Measurements from ENCODE around the gene SLCO3A1.

SLCO3A1 gene

DNA sequence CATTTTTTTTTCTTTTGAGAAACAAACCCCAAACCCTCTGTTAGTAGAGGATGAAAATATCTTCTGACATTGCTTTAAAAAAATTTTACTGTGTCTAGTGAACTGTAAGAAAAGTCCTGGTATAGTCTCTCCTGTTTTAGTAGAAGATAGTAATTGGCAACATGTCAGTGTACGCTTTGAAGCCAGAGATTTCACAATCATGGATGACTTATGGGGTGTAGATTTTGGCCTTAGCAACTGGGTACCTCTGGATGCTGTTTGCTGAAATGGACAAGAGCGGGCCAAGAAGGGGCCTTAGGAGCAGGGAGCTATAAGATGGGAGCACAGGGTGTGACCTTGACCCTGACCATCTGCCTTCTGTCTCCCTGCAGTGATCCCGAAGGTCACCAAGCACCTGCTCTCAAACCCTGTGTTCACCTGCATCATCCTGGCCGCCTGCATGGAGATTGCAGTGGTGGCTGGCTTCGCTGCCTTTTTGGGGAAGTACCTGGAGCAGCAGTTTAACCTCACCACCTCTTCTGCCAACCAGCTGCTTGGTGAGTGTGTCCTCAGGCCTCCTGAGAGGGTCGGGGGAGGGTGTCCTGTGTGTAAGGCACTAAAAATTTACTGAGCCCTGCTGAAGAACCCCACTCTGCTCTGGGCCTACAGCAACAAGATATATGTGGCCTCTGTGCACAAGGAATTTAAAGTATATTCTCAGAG is 266.7 kb downstream of the SLCO3A1 start:
- Histone ChIP-seq H3K14ac (ENCODE audit: low read length) (no peak overlapping the region), H4K8ac (ENCODE audit: low read depth, low read length) (no peak overlapping the region), H3K4ac (ENCODE audit: low read depth, low read length) (no peak overlapping the region), H2BK120ac (ENCODE audit: insufficient read depth, low read length, poor library complexity) (no peak overlapping the region), H3K4me1 (ENCODE audit: control insufficient read depth in 1 of 2, insufficient read depth in 2 of 2, low read length in 2 of 2) (peaks cover 5 to 13% of the 10 kb centered on the region in 2 experiments), H3K36me3 (ENCODE audit: control insufficient read depth in 1 of 2, insufficient read depth in 2 of 2, low read length in 2 of 2) (peaks cover 0 to 2% of the 10 kb centered on the region in 2 experiments), H3K9me3 (ENCODE audit: insufficient read depth, low read depth, low read length) (peaks cover 7% of the 10 kb centered on the region), H3K79me2 (ENCODE audit: control insufficient read depth, insufficient read depth, low read length, poor library complexity) (no peaks in the 10 kb centered on the region), H2BK12ac (ENCODE audit: low read length) (no peak overlapping the region), H2BK5ac (ENCODE audit: low read depth, low read length, poor library complexity) (no peak overlapping the region), H3K27ac (ENCODE audit: low read depth, low read length) (no peak overlapping the region), H3K4me3 (ENCODE audit: low read depth, low read length) (no peak overlapping the region), H2AFZ (ENCODE audit: insufficient read depth, low read length, poor library complexity) (no peak overlapping the region), H3K27me3 (ENCODE audit: insufficient read depth, low read length) (no peaks in the 10 kb centered on the region), H3K79me1 (ENCODE audit: low read length) (no peaks in the 10 kb centered on the region), H2AK5ac (ENCODE audit: low read length) (no peak overlapping the region), H4K12ac (ENCODE audit: low read depth, low read length) (no peak overlapping the region), H4K91ac (ENCODE audit: low read depth, low read length) (no peak overlapping the region), H3K18ac (ENCODE audit: low read length) (no peak overlapping the region), H3K9ac (ENCODE audit: low read length) (no peak overlapping the region), H3K23ac (ENCODE audit: low read length) (no peak overlapping the region), H3K4me2 (ENCODE audit: low read length) (no peak overlapping the region)
- no CpG with 5 or more reads among the region's 6 CpGs for WGBS (ENCODE audit: extremely low coverage, insufficient coverage, insufficient read length)
- no peak for DNase-seq

DNA sequence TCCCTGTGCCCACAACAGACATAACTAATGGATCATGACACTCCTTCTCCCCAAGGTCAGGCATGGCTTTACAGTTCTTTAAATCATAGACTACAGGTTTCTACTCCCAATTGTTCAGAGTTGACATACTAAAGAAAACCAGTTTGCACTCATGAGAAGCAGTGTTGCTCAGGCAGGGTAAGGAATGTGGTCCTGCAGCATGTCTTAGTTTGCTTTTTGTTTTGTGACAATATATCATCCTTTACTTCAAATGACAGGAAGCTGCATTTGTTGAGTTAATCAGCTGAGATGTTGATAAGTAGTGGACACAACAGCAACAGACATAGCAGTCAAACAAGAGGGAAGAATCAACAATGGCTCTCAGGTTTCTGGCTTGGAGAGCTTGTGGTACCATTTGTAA is 267.5 kb downstream of the SLCO3A1 start:
- H2AK5ac ChIP-seq (ENCODE audit: low read length), result no peak overlapping the region
- H3K9ac ChIP-seq (ENCODE audit: low read length), result no peak overlapping the region
- no peak overlapping the region for H4K8ac ChIP-seq (ENCODE audit: low read depth, low read length)
- H3K4me2 ChIP-seq (ENCODE audit: low read length), result no peak overlapping the region
- peaks cover 7% of the 10 kb centered on the region for H3K9me3 ChIP-seq (ENCODE audit: insufficient read depth, low read depth, low read length)
- no peak overlapping the region for H3K4me3 ChIP-seq (ENCODE audit: low read depth, low read length)
- H2BK120ac ChIP-seq (ENCODE audit: insufficient read depth, low read length, poor library complexity), result no peak overlapping the region
- H2BK12ac ChIP-seq (ENCODE audit: low read length), result no peak overlapping the region
- H2BK5ac ChIP-seq (ENCODE audit: low read depth, low read length, poor library complexity), result no peak overlapping the region
- no peak overlapping the region for H3K27ac ChIP-seq (ENCODE audit: low read depth, low read length)
- H4K12ac ChIP-seq (ENCODE audit: low read depth, low read length), result no peak overlapping the region
- H3K14ac ChIP-seq (ENCODE audit: low read length), result no peak overlapping the region
- H2AFZ ChIP-seq (ENCODE audit: insufficient read depth, low read length, poor library complexity), result no peak overlapping the region
- peaks cover 0 to 2% of the 10 kb centered on the region in 2 experiments for H3K36me3 ChIP-seq (ENCODE audit: control insufficient read depth in 1 of 2, insufficient read depth in 2 of 2, low read length in 2 of 2)
- H3K79me2 ChIP-seq (ENCODE audit: control insufficient read depth, insufficient read depth, low read length, poor library complexity), result no peaks in the 10 kb centered on the region
- peak in 1 of 2 donors; percentile 22 for DNase-seq
- no peak overlapping the region for H3K23ac ChIP-seq (ENCODE audit: low read length)
- no peaks in the 10 kb centered on the region for H3K79me1 ChIP-seq (ENCODE audit: low read length)
- peaks cover 5 to 13% of the 10 kb centered on the region in 2 experiments for H3K4me1 ChIP-seq (ENCODE audit: control insufficient read depth in 1 of 2, insufficient read depth in 2 of 2, low read length in 2 of 2)
- no peak overlapping the region for H3K18ac ChIP-seq (ENCODE audit: low read length)
- H3K27me3 ChIP-seq (ENCODE audit: insufficient read depth, low read length), result no peaks in the 10 kb centered on the region
- no peak overlapping the region for H4K91ac ChIP-seq (ENCODE audit: low read depth, low read length)
- H3K4ac ChIP-seq (ENCODE audit: low read depth, low read length), result no peak overlapping the region

DNA sequence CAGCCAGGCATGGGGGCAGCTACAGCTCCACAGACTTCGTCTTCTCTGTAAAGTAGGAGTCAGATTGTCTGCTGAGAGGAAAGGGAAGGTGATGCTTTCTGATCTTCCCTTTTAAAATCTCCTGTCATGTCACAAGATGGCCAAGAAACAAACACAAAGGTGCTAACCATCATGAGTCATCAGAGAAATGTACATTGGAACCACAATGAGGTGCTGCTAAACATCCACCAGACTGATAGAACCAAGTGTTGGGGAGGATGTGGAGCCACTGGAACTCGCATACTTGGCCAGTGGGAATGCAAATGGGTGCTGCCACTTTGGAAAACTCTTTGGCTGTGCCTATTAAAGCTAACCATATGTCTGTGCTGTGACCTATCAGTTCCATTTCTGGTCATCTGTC is 268.8 kb downstream of the SLCO3A1 start:
- Histone ChIP-seq H4K12ac (ENCODE audit: low read depth, low read length) (no peak overlapping the region), H3K79me1 (ENCODE audit: low read length) (no peaks in the 10 kb centered on the region), H3K23ac (ENCODE audit: low read length) (no peak overlapping the region), H3K4ac (ENCODE audit: low read depth, low read length) (no peak overlapping the region), H3K27ac (ENCODE audit: low read depth, low read length) (no peak overlapping the region), H3K27me3 (ENCODE audit: insufficient read depth, low read length) (no peaks in the 10 kb centered on the region), H2AK5ac (ENCODE audit: low read length) (no peak overlapping the region), H3K4me2 (ENCODE audit: low read length) (no peak overlapping the region), H2AFZ (ENCODE audit: insufficient read depth, low read length, poor library complexity) (no peak overlapping the region), H3K14ac (ENCODE audit: low read length) (no peak overlapping the region), H3K36me3 (ENCODE audit: control insufficient read depth in 1 of 2, insufficient read depth in 2 of 2, low read length in 2 of 2) (peaks cover 0 to 2% of the 10 kb centered on the region in 2 experiments), H3K9ac (ENCODE audit: low read length) (no peak overlapping the region), H2BK5ac (ENCODE audit: low read depth, low read length, poor library complexity) (no peak overlapping the region), H3K9me3 (ENCODE audit: insufficient read depth, low read depth, low read length) (peaks cover 7% of the 10 kb centered on the region), H3K4me1 (ENCODE audit: control insufficient read depth in 1 of 2, insufficient read depth in 2 of 2, low read length in 2 of 2) (peaks cover 5 to 13% of the 10 kb centered on the region in 2 experiments), H4K8ac (ENCODE audit: low read depth, low read length) (no peak overlapping the region), H3K18ac (ENCODE audit: low read length) (no peak overlapping the region), H2BK120ac (ENCODE audit: insufficient read depth, low read length, poor library complexity) (no peak overlapping the region), H3K4me3 (ENCODE audit: low read depth, low read length) (no peak overlapping the region), H4K91ac (ENCODE audit: low read depth, low read length) (no peak overlapping the region), H3K79me2 (ENCODE audit: control insufficient read depth, insufficient read depth, low read length, poor library complexity) (no peaks in the 10 kb centered on the region), H2BK12ac (ENCODE audit: low read length) (no peak overlapping the region)
- DNase-seq, result no peak
- no CpG with 5 or more reads among the region's 2 CpGs for WGBS (ENCODE audit: extremely low coverage, insufficient coverage, insufficient read length)

DNA sequence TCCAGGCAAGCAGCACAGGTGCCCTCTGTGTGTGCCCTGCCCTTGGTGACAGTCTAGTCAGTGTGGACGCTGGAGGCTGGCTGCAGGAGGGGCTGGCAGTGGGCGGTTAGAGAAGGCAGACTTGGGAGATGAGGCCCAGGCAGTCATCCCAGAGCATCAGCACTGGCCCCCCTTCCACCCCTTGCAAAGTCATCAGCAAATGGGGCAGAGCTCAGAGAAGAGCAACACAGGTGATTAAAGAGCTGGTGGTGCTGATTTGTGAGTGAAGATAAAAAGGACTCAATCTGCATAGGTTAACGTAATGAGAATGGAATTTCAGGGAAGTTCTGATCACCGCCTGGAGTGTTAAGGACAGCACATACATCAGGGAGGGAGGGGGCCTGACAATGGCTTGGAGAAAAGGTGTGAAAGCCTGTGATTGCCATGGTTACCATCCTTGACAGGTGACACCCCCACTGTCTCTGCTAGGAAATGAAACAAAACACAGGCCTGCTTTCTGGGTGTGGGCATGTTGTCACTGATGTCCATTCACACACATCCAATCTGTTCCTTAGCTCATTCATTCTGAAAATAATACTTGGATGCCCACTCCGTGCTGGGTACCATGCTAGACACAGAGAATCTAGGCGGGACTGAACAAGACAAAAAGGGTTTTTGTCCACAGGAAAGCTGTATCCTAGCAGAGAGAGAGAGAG is 270.6 kb downstream of the SLCO3A1 start:
- Histone ChIP-seq H3K18ac (ENCODE audit: low read length) (no peak overlapping the region), H3K27ac (ENCODE audit: low read depth, low read length) (no peak overlapping the region), H3K14ac (ENCODE audit: low read length) (no peak overlapping the region), H3K4me3 (ENCODE audit: low read depth, low read length) (no peak overlapping the region), H3K36me3 (ENCODE audit: control insufficient read depth in 1 of 2, insufficient read depth in 2 of 2, low read length in 2 of 2) (peaks cover 0 to 2% of the 10 kb centered on the region in 2 experiments), H2BK120ac (ENCODE audit: insufficient read depth, low read length, poor library complexity) (no peak overlapping the region), H3K27me3 (ENCODE audit: insufficient read depth, low read length) (no peaks in the 10 kb centered on the region), H2AFZ (ENCODE audit: insufficient read depth, low read length, poor library complexity) (no peak overlapping the region), H3K4ac (ENCODE audit: low read depth, low read length) (no peak overlapping the region), H3K4me2 (ENCODE audit: low read length) (no peak overlapping the region), H3K79me2 (ENCODE audit: control insufficient read depth, insufficient read depth, low read length, poor library complexity) (no peaks in the 10 kb centered on the region), H2BK5ac (ENCODE audit: low read depth, low read length, poor library complexity) (no peak overlapping the region), H4K91ac (ENCODE audit: low read depth, low read length) (no peak overlapping the region), H4K12ac (ENCODE audit: low read depth, low read length) (no peak overlapping the region), H3K9me3 (ENCODE audit: insufficient read depth, low read depth, low read length) (peaks cover 7% of the 10 kb centered on the region), H2AK5ac (ENCODE audit: low read length) (no peak overlapping the region), H3K4me1 (ENCODE audit: control insufficient read depth in 1 of 2, insufficient read depth in 2 of 2, low read length in 2 of 2) (peaks cover 5 to 11% of the 10 kb centered on the region in 2 experiments), H3K9ac (ENCODE audit: low read length) (no peak overlapping the region), H3K23ac (ENCODE audit: low read length) (no peak overlapping the region), H3K79me1 (ENCODE audit: low read length) (no peaks in the 10 kb centered on the region), H4K8ac (ENCODE audit: low read depth, low read length) (no peak overlapping the region), H2BK12ac (ENCODE audit: low read length) (no peak overlapping the region)
- no peak for DNase-seq
- no CpG with 5 or more reads among the region's 6 CpGs for WGBS (ENCODE audit: extremely low coverage, insufficient coverage, insufficient read length)
